Limb (tissue), 2 donors: Measurements from ENCODE around the gene CHCHD6.

Source experiments
- DNase-seq, 2 donors: peaks; one replicate each; pipeline ENCODE4 v3.0.0-alpha.2; 2016; ENCODE audit errors: extremely low spot score in 2 of 2

CHCHD6 gene

DNA sequence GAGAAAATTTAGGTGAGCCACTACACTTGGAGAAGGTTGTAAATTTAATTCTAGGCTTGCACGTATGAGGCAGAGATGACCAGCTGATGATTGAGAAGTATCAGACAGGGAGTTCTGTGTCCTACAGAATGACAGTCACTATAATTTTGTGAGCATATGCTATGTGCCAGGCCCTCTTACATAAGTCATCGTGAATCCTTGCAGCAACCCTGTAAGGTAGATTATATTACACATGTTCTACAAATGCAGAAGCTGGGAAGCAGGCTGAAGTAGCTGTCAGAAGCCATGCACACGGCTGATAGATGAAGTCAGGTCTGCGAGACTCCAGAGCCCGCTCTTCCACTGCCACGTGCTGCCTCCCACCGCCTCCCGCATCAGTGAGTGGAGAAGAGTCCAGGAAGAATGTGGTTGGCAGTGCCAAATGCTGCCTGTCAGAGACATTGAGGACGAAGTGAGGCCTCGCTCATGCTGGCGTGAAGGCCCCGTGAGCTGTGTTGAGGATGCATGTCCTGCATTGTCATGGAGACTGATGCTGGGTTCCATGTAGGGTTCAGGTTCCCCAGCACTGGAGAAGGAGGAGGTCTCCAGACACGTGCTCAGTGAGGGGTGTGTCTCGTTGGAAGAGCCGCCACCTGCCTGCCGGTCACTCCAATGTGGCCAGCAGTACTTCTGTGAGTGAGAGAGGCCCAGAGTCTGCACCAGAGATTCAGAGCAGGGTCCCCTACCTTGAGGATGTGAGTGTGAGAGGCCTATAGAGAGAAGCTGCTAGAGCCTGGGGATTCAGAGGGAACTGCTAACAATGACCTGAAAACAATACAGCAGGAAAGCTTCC, 155.6 kb downstream of the CHCHD6 start:
- no peak for DNase-seq

DNA sequence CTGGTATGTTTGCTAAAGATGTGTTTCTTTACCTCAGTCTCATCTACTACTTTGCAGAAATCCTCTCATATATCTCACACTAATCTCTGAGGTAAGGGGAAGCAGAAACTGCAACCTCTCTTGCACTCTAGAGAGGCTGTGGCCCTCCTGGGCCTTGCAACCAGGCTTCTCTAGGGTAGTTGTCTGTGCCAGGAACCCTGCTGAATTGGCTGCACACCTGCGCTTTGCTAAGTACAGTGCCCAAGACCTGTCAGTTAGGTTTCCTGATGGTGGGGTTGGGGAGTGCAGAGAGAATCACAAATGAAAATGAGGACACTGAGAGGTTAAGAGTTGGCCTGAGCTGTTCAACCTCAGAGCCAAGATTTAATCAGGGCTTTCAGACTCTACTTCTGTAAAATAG, 161.7 kb downstream of the CHCHD6 start:
- no peak for DNase-seq

DNA sequence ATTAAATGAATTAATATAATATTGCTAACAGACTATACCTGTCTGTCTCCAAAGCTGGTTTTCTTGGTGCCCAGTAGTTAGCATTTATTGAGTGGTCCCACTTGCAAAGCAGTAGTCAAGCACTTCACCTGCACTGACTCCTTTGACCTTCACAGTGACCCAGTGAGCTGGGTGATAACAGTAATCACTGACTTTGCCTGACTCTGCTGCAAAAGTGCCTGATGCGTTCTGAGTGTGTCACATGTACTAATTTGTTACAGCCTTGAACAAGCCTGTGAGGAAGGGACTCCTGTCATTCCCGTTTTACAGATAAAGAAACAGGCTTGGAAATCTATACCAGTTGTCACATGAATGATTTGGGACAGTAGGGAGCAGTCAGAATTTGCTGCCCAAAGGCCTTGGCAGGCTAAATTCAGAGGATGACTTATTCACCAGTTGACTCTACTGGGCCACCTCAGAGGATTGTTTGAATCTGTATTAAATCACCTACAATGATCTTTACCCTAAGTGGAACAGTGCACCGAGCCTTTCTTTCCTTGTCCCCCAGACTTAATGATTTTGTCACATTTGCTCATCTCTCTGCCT, 162.2 kb downstream of the CHCHD6 start:
- DNase-seq: no peak

DNA sequence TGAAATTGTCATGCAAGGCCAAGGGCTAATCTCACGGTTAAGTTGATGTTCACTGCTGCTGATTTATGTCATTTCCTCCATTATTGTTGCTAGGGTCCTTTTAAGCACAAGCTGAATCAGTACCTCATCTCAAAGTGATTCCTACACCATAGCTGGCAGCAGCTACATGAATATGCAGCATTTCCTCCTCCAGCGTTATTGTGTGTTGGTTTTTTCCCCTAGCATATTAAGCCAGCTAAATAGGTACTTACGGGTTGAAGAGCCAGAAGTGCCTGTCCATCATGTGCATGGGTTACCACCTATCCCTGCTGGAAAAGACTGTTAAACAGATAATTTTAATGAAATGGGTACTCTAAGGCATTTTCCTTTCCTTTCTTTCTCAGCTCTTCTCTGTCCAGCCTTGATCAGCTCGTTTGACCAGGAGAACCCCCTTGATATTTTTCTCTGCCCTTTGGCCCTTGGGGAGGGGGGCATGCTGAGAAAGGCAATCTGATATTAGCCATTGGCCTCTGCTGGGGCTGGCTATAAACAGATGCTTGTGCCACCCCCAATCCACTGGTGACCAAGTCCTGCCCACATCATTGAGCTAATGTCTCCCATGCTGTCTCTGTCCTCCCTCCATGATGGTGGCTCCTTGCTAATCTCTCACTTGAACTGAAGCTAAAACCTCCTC, 163.3 kb downstream of the CHCHD6 start:
- DNase-seq: no peak

DNA sequence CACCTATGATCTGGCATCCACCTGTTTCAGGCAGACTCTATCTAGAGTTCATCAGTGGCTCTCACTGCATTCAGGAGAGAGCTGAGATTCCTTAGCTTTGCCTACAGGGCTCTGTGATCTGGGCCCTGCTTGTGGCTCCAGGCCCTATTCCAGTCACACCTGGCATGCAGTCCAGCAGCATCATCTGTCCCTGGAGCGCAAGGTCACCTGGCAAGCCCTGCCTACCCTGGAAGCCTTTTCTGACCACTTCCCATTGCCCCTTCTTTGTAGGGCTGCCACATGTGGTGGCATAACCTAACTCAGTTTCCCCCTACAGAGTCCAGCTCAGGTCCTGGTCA, 163.8 kb downstream of the CHCHD6 start:
- DNase-seq: no peak

DNA sequence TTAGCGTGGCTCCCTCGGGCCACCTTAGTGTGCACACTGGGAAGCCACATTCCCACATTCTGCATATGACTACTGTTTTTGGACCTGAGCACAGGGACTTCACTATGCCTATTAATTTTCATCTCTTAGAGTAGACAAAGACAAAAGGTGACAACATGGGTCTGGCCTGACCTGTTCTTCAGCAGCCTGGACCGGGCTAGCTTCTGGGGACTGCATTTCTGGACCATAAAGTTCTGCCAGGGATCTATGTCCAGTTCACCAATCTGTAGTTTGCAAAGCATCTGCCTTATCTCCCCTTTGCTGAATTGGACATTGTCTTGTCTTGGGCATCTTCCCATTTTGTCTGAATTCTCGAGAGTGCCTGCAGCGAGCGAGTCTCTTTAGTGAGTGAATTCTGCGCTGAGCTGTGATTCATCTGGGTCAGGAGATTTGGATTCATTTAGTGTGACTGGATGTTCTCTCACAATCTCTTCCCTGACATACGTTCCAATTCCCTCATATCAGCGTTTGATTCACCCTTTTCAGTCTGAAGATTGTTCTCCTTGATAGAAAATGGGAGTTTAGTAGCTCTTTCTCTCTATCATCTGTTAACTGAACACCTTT, 166.7 kb downstream of the CHCHD6 start:
- no peak for DNase-seq

DNA sequence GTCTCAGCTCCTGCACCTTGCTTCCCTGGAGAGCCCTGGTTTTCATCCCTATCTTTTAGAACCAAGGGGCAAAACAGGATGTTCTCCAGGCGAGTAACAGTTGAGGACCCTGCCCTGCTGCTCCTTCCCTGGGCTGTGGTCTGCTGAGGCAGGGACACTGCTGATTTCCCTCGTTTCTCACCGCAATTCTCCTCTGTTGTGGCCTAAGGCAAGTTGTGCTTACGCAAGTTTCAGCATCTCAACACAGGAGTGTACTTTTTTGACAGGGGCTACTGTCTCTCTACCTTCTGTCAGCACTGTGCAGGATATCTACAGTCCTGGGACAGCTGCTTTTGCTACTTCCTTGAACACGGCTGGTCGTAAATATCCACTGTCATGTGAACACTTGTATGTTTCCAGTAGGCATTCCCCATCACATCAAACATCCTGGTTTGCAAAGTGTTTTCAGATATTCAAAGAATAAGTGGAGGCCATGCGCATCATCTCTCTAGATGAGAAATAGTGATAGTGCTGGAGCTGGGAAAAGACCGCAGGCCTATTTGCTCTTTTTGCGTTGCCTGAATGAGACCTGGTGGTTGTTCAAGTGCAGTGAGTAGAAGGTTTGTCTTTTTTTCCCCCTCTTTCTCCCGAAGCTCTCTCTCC, 168.8 kb downstream of the CHCHD6 start:
- no peak for DNase-seq

DNA sequence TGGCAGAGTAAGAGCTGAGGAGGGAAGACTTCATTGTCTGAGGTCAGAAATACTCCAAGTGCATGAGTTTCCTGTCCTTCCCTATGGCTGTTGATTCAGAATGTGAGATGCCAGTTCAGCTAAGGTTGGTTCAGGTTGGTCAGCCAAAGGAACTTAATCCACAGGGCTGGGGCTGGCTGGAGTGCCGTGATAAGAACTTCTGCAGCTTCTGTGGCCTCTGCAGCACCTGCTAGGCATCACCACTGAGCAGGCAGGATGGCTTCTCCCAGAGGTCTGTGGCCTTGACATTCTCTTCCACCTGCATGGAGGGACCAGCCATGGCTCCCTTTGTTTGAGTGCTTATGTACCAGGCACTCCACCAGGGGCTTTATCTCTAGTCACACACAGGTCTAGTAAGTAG, 169.4 kb downstream of the CHCHD6 start:
- no peak for DNase-seq

DNA sequence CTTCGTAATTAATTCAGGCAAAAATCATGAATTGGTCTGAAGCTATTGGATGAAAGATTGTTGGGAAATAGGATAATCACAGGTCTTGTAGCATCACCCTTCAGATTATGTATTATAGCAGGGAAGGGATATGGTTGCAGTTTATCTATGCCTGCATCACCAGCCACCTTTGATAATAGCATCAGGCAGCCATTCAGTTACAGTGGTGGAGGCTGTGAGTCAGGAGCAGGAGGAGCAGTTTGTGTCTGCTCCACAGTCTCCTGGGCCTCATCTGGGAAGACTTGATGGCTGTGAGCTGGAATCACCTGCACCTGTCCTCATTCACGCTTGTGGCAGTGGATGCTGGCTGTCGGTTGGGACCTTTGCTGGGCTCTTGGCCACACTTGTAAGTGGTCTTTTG, 174.6 kb downstream of the CHCHD6 start:
- no peak for DNase-seq

DNA sequence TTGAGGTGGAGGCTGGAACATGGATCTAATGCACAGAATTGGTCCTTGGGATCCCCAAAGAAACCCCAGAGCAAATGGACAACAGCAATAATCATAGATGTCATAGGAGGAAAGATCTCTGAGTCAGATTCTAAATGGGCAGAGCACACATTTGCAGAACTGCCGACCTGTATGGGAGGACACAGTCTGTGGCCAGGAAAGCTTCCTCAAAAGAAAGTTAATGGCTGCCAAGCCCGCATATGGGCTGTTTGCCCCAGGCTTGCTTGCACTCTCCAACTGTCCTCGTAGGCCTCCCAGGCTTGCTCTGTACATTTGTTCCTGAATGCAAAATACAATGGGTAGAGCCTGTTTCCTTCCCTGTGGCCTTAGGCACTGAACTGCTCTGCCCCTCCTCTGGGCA, 176.9 kb downstream of the CHCHD6 start:
- DNase-seq: no peak

DNA sequence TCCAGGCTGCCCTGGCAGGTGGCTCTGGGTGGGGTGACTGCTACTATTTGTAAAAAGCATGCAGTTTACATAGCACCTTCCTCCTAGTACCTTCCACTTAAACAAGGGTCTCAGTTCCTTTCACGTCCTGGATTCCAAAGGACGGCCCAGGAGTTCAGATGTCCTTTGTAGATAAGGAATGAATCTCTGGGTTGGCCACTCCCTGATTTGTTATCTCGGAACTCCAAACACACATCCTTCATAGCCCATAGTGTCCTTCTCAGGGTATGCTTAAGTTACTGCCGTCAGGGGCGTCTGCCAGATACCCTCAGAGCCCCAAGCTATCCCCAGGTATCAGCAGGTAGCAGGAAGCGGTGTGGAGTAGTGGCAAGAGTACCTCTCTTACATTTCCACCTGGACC, 177.8 kb downstream of the CHCHD6 start:
- DNase-seq: no peak

DNA sequence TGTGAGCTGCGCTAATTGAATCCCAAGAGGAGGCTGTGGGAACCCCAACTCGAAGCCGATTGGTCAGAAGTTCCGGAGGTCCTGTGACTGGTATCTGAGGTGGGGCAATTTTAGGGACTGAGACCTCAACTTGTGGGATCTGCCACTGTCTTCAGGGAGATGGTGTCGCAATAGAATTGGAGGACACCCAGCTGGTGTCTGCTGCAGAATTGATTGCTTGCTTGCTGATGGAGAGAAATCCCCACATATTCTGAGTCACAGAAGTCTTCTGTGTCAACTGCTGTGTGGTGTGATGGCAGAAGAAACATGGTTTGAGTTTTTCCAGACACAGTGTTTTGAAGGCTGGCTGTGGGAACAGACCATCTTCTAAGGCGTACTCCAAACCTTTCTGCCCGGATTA, 179.2 kb downstream of the CHCHD6 start:
- DNase-seq: no peak

DNA sequence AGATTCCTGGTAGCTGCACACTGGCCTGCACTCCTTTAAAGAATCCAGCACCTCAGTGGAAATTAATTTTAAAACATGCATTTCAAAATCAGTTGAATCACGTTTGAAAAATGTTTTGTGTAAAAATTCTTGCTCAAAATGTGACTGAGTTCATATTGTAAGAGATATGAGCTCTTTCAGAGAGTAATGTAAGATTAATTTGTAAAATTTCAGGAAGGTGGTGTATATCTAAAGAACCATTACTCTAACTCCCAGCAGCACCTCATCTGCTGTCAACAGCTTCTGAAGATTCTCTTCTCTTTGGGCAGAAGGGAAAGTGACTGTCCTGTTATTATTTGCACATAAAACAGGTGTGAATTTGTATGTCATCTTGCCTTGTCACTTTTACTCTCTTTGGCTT, 181.4 kb downstream of the CHCHD6 start:
- DNase-seq: no peak

DNA sequence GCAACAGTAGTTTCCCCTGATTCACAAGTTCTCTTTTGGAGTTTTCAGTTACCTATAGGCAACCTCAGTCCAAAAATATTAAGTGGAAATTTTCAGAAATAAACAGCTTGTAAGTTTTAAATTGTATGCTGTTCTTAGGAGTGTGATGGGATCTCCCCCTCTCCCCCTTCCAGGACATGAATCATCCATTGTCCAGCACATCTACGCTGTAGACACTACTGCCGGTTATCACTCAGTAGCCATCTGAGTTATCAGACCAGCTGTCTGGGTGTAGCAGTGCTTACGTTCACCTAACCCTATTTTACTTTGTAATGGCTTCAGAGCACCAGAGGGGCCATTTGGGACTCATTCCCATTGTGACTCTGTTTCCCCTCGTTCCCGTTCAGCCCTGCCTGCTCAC, 182.2 kb downstream of the CHCHD6 start:
- no peak for DNase-seq

DNA sequence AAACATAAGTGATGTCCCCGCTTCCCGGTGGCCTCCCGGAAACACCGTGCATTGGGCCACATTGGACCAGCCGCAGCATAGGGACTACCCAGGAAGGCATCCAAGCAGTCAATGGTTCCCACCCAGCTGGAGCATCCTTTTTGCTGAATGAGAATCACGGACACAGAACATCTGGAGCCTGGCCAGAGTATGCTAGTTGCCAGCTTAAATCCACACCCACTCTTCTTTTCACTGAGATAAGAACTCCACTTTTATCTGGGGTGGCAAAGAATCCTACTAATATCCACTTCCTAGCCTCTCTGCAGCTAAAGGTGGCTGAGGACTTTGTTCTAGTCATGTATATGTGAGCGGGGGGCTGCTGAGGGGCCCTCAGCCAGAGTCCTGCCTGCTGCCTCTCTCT, 183.6 kb downstream of the CHCHD6 start:
- DNase-seq: no peak

DNA sequence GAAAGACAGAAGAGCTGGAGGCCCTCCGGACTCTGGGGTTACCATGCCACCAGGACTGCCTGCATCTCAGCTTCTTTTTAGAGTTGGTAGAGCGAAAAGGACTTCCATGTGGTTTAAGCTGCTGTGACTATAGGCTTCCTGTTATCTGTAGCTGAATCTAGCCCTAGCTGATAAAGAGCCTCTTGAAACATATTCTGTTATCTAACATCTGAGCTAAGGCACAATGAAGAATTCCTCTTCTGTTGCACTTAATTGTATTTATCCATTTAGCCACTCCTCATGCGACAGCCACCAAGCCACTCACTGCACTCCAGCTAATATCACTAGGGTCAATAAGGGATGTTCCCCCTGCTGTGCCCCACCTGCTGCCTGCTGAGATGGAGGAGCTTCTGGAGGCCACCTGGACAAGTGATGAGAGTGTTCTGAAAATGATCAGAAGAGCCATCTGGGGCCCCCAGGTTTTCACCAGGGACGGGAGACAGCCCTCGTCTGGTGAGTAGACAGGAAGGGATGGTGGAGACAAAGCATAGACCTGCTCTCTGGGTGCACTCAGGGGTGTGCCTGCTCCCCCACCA, 184.2 kb downstream of the CHCHD6 start:
- DNase-seq: no peak

DNA sequence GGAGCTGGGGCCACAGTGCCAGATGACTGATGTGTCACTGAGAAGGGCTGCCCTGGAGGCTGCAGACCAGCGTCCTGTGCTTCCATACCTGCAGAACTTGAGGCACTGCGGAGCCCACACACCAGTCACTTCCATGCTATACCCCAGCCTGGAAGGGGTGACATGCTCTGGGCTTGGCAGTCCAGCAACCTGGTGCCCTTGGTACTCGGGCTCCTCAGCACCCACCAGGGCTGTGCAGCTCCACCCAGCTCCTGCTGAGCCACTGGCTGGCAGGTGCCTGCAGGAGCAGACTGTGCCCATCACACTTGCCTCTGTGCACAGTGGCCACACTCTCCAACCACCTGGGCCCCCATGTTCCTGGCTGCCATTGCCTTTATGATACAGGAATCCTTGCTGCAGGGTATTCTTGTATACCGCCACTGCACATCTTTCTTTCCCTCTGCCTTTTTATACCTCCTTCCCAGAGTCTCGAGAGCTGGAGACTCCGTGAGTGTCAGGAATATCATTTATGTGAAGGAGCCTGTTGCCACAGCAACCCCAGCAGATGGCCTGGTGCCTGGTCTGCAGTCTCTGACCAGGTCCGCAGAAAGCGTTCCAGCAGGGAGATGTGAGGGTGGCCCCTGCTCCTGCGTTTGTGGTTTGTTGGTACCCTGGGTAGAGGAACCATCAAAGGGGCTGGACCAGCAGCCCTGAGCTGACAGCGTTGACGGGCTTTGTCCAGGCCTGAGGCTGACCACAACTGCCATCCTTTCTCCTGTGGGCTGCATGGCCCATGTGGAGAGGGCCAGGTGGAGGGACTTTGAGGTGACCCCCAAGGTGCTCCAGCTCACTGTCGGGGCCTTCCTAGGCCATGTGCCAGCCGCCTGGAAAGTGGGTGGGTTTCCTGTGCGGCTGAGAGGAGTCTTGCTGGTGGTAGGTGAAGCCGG, 185.5 kb downstream of the CHCHD6 start:
- no peak for DNase-seq

DNA sequence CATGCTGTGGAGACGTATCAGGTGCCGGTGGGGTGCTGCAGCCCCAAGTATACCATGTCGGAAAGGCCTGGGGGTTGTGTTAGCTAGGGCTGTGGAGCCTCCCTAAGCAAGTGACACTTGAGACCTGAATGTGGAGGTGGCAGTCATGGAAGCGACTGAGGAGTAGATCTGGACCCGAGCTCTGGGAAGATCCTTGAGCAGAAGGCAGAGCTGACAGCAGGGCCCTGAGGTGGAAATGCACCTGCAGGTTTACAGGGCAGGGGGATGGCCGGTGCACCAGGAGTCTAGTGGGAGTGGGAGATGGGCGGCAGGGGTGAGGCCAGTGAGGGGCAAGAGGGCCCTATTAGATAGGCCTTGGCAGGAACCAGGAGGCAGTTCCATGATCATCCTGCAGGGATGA, 187.1 kb downstream of the CHCHD6 start:
- no peak for DNase-seq

DNA sequence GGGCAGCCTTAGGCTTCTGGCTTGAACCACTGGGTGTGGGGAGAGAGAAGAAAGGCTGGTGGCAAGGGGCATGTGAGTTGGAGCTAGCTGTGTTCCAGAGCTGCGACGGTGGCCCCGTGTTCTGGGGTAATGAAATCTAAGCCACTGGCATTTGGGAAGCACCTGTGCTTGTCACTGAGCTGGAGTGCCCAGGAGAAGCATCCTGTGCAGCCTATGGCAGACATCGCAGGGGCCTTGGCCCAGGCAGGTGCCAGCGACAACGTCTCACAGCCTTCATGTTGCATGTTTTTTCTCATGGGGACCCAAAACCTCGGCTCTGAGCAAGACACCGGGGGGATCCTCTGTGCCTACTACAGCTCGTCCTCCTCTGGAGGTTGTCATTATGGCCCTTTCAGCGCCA, 187.8 kb downstream of the CHCHD6 start:
- no peak for DNase-seq

DNA sequence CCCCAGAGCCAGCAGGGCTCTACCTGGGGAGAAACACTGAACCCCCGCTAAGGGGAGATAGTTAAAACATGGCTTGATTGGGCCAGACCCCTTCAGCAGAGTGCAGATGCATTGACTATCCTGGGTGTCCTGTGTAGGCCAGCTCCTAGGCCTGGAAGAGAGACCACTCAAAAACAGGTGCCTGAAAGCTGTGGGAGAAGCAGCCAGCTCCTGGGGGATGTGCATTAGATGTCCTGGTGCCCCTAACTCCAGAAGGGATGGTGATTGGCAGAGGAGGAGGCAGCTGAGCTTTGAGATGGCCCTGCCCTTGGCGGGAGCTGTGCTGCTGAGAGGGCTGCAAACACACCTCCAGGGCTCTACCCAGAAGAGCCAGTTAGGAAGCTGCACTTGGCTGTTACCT, 189.6 kb downstream of the CHCHD6 start:
- no peak for DNase-seq

DNA sequence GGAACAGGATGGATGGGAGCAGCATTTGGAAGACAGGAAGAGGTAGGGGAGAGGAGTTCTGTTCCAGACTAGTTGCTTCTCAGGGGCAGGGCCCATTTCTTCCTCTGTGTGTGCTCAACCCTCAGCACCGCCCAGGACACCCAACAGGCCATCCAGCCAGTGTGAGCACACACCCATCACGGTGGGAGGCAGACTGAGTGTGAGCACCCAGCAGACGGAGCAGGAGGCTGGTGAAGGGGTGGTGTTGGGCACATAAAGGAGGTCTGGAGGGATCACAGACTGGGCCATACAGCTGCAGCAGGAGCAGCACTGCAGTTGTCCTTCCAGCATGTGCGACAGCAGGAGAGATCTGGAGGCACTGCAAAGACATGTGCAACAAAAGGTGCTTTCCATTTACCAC, 190.4 kb downstream of the CHCHD6 start:
- no peak for DNase-seq
